Stimulated activated CD8-positive, alpha-beta memory T cell treated with anti-CD3 and anti-CD28 coated beads, Interleukin-4, amount 100 ng/mL, for 4 hours (primary cell): ENCODE results near the gene GIMAP6.
"Not testable (repeated sequence)": the region's sequence is repeated elsewhere in the genome, so short reads cannot be mapped to it uniquely, and the experiment has no call there.

Source experiments
- DNase-seq, 2 donors: peaks; one replicate each; pipeline ENCODE4 v3.0.0-alpha.2; 2020; ENCODE audit warnings: low read depth in 2 of 2, low spot score in 1 of 2

Gene GIMAP6

DNA sequence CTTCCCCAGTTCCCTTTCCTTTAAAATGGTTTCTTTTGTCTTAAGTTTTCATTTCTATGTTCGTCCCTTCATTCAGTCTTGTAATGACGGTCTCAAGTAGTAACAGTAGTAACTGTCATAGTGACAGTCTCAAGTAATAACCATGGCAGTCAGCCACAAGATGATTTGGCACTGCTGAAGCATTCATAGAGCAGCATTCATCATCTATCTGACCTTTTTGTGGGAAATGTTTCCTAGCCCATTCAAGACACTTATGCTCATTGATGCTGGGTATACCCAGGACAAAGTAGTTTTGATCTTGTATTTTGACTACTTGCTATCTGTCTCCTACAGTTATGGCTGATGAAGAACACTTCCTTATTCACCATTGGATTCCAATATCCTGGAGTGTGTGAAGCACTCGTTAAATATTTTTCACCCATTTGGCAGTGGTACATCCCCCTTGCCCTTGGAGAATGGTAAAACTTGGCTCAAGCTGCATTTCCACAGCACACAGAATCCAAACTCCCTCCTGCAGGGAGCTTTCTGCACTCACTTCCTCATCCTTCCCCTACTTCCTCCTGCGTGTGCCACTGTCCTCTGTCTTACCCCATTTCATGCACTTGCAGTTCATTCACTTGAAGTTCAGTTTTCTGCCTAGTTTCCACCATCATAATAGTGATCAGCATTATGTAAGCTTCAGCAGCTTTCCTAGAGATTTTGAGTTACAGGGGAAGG is 46.0 kb downstream of the GIMAP6 start:
- DNase-seq = no peak

DNA sequence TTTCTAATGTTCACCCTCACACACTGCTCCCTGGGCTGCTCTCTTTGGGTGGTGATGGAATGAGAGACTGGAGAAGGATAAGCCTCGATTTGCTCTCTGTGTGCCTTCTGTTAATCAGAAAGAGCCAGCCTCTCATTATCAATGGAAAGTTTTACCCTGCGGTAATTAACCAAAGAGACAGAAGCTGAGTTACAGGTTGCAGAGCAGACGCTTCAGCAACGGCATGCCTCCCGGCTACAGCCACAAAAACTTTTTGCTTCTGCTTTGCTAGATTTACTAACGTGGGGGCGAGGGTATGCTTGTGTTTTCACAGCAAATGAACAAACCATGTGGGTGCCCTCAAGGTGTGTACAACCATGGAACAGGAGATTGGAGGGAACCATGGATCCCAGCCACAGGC is 47.0 kb downstream of the GIMAP6 start:
- DNase-seq = no peak

DNA sequence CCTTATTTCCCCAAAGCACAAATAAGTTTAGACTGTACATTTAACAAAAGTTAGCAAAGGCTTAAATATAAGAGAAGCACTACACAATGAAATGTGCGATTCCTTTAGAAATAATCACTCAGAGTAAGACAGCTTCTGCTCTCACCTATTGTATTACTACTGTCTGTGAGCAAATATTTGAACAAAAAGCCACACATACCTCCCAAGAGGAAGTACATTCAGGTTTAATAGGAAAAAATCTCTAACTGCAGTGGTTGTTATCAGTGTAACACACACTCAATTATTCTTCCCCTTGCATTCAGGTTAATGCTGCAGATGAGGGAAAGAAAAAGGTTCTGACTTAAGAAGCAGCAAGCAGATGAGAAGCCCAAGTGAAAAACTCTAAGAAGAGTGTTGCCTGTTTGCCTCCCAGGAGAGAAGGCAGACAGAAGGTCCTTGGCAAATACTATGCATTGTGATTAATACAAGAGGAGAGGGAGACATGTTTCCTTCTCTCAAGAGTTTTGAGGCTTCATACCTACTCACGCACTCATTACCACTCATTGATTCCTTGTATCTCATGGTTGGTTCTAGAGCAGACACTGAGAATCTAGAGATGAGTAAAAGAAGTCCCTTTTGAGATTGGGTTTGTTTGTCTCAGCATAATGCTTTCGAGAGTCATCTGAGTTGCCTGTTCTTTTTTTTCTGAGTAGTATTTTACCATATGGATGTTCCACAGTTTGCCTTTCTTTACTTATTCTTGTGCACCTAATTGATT is 51.4 kb downstream of the GIMAP6 start:
- no peak for DNase-seq

DNA sequence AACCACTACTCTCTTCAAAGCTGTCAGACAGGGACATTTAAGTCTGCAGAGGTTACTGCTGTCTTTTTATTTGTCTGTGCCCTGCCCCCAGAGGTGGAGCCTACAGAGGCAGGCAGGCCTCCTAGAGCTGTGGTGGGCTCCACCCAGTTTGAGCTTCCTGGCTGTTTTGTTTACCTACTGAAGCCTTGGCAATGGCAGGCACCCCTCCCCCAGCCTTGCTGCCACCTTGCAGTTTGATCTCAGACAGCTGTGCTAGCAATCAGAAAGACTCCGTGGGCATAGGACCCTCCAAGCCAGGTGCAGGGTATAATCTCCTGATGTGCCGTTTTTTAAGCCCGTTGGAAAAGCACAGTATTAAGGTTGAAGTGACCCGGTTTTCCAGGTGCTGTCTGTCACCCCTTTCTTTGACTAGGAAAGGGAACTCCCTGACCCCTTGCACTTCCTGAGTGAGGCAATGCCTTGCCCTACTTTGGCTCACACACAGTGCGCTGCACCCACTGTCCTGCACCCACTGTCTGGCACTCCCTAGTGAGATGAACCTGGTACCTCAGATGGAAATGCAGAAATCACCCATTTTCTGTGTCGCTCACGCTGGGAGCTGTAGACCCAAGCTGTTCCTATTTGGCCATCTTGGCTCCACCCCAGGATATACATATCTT is 52.1 kb downstream of the GIMAP6 start:
- DNase-seq = not testable (repeated sequence)
